Measurements from ENCODE around the gene EIF2B2. TPM values are rescaled to one million over a fixed set of nuclear protein-coding genes. Genes with fewer than 3 reads are reported as not detected.

The EIF2B2 gene
- total and polyA plus RNA-seq, 2 experiments from 2014 or later, result 39.2 to 40.5 TPM

DNA sequence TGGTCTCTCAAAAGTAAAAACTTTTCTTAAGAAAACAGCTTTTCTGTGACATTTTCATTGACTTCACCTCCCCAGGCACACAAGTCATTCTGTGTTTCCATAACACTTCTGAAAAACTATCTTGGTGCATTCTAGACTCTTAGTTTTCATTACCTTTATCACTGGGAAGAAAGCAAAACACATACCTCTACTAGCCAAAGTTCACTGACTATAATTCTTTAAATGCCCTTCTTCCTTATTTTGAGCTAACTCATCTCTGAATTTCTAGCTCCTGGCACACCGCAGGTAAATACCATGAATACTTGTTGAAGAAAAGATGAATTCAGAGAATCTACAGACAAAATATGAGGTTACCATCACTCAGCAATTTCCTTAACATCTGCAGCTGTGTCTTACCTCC, 27.4 kb downstream of the EIF2B2 start:
- no peaks in the 10 kb centered on the region; the same call in 1 of the 2 replicates for H4K20me1 ChIP-seq (replicated peaks; ENCODE audit: insufficient read depth)
- Mint-ChIP-seq H3K9me3 (no peaks in the 10 kb centered on the region), H3K27ac (no peak overlapping the region), H3K27me3 (ENCODE audit: insufficient read depth, low read depth, poor library complexity) (no peaks in the 10 kb centered on the region), H3K4me3 (no peak overlapping the region), H3K36me3 (ENCODE audit: low read depth) (peaks cover 5% of the 10 kb centered on the region; the same call in 2 of the 3 replicates), H3K4me1 (no peaks in the 10 kb centered on the region)
- H3K79me2 ChIP-seq (replicated peaks; ENCODE audit: insufficient read depth), result no peaks in the 10 kb centered on the region
- H3K9me2 ChIP-seq (ENCODE audit: insufficient read depth), result no peaks in the 10 kb centered on the region
- no peak overlapping the region for H3K4me3 ChIP-seq
- H3K4me2 ChIP-seq, result no peak overlapping the region
- no peak overlapping the region for H2AFZ ChIP-seq
- DNase-seq (ENCODE audit: low spot score) (no peak), ATAC-seq (no peak)
- H3K27me3 ChIP-seq (ENCODE audit: insufficient read depth), result no peaks in the 10 kb centered on the region
- no peaks in the 10 kb centered on the region for H3F3A ChIP-seq (replicated peaks; ENCODE audit: low read depth)
- TF ChIP-seq STAT1 (IDR thresholded peaks at IDR 0.05; ENCODE audit: unreplicated experiment), result no peak
- TF ChIP-seq, protein P1, sequence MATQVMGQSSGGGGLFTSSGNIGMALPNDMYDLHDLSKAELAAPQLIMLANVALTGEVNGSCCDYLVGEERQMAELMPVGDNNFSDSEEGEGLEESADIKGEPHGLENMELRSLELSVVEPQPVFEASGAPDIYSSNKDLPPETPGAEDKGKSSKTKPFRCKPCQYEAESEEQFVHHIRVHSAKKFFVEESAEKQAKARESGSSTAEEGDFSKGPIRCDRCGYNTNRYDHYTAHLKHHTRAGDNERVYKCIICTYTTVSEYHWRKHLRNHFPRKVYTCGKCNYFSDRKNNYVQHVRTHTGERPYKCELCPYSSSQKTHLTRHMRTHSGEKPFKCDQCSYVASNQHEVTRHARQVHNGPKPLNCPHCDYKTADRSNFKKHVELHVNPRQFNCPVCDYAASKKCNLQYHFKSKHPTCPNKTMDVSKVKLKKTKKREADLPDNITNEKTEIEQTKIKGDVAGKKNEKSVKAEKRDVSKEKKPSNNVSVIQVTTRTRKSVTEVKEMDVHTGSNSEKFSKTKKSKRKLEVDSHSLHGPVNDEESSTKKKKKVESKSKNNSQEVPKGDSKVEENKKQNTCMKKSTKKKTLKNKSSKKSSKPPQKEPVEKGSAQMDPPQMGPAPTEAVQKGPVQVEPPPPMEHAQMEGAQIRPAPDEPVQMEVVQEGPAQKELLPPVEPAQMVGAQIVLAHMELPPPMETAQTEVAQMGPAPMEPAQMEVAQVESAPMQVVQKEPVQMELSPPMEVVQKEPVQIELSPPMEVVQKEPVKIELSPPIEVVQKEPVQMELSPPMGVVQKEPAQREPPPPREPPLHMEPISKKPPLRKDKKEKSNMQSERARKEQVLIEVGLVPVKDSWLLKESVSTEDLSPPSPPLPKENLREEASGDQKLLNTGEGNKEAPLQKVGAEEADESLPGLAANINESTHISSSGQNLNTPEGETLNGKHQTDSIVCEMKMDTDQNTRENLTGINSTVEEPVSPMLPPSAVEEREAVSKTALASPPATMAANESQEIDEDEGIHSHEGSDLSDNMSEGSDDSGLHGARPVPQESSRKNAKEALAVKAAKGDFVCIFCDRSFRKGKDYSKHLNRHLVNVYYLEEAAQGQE (IDR thresholded peaks at IDR 0.05; ENCODE audit: unreplicated experiment), result no peak
- H3K36me3 ChIP-seq (ENCODE audit: insufficient read depth), result peaks cover 6% of the 10 kb centered on the region; the same call in 1 of the 2 replicates
- no peaks in the 10 kb centered on the region for H3K4me1 ChIP-seq (ENCODE audit: insufficient read depth)
- H3K27ac ChIP-seq (ENCODE audit: low read depth), result no peak overlapping the region

GRCh38 chr14:75032939-75033338, 30.2 kb downstream of the EIF2B2 start:
- H3K4me1 Mint-ChIP-seq, result no peaks in the 10 kb centered on the region
- no peak overlapping the region for H3K27ac ChIP-seq (ENCODE audit: low read depth)
- peaks cover 5% of the 10 kb centered on the region; the same call in 2 of the 3 replicates for H3K36me3 Mint-ChIP-seq (ENCODE audit: low read depth)
- H3K4me3 Mint-ChIP-seq, result no peak overlapping the region
- H3F3A ChIP-seq (replicated peaks; ENCODE audit: low read depth), result no peaks in the 10 kb centered on the region
- no peak overlapping the region for H3K4me2 ChIP-seq
- no peaks in the 10 kb centered on the region for H3K4me1 ChIP-seq (ENCODE audit: insufficient read depth)
- H3K4me3 ChIP-seq, result no peak overlapping the region
- DNase-seq (ENCODE audit: low spot score), result no peak
- H3K27me3 Mint-ChIP-seq (ENCODE audit: insufficient read depth, low read depth, poor library complexity), result no peaks in the 10 kb centered on the region
- ATAC-seq, result no peak
- H3K9me2 ChIP-seq (ENCODE audit: insufficient read depth), result no peaks in the 10 kb centered on the region
- H2AFZ ChIP-seq, result no peak overlapping the region
- TF ChIP-seq STAT1 (IDR thresholded peaks at IDR 0.05; ENCODE audit: unreplicated experiment) (no peak), ZNF114 (CRISPR knock-in tag; IDR thresholded peaks at IDR 0.05) (no peak), ZNF331 (CRISPR knock-in tag; IDR thresholded peaks at IDR 0.05; ENCODE audit: low read depth) (no peak), JUNB (IDR thresholded peaks at IDR 0.05; ENCODE audit: unreplicated experiment) (no peak), CREB1 (CRISPR knock-in tag; IDR thresholded peaks at IDR 0.05; ENCODE audit: low read depth) (no peak), EZH2 (IDR thresholded peaks at IDR 0.05; ENCODE audit: low read depth, unreplicated experiment) (no peak), ETS1 (IDR thresholded peaks at IDR 0.05) (no peak)
- TF ChIP-seq, protein P2, sequence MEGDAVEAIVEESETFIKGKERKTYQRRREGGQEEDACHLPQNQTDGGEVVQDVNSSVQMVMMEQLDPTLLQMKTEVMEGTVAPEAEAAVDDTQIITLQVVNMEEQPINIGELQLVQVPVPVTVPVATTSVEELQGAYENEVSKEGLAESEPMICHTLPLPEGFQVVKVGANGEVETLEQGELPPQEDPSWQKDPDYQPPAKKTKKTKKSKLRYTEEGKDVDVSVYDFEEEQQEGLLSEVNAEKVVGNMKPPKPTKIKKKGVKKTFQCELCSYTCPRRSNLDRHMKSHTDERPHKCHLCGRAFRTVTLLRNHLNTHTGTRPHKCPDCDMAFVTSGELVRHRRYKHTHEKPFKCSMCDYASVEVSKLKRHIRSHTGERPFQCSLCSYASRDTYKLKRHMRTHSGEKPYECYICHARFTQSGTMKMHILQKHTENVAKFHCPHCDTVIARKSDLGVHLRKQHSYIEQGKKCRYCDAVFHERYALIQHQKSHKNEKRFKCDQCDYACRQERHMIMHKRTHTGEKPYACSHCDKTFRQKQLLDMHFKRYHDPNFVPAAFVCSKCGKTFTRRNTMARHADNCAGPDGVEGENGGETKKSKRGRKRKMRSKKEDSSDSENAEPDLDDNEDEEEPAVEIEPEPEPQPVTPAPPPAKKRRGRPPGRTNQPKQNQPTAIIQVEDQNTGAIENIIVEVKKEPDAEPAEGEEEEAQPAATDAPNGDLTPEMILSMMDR (conservative IDR thresholded peaks at IDR 0.05; ENCODE audit: low read depth in 2 of 2), result no peak
- TF ChIP-seq, protein P1 (IDR thresholded peaks at IDR 0.05; ENCODE audit: unreplicated experiment), result no peak
- H3K9me3 Mint-ChIP-seq, result no peaks in the 10 kb centered on the region
- no peaks in the 10 kb centered on the region for H3K79me2 ChIP-seq (replicated peaks; ENCODE audit: insufficient read depth)
- H3K27me3 ChIP-seq (ENCODE audit: insufficient read depth), result no peaks in the 10 kb centered on the region
- H3K27ac Mint-ChIP-seq, result no peak overlapping the region
- H3K36me3 ChIP-seq (ENCODE audit: insufficient read depth), result peaks cover 6% of the 10 kb centered on the region; the same call in 1 of the 2 replicates
- no peaks in the 10 kb centered on the region; the same call in 1 of the 2 replicates for H4K20me1 ChIP-seq (replicated peaks; ENCODE audit: insufficient read depth)

All from GM23338 (cell line).